Ovary (tissue), 3 donors: ENCODE measurements around the gene OOEP.

ENCODE experiments used
- CTCF ChIP-seq, 3 donors: fragments of 450-650 bp in 2 of 3; fragments of 200-600 bp in 1 of 3; IDR thresholded peaks; one replicate each; pipeline versions ENCODE4 v1.5.1 to v1.8.0; 2016 to 2022; ENCODE audit warnings: antibody characterized with exemption in 3 of 3, mild to moderate bottlenecking in 1 of 3
- EP300 ChIP-seq: sonication (generic); formaldehyde crosslinking; IDR thresholded peaks from one replicate; pipeline ENCODE4 v1.6.1; 2017; ENCODE audit warnings: antibody characterized with exemption
- donor health status: DM: no; HTN: no; CAD: no.

GRCh38 chr6:73400656-73401055, 31.0 kb upstream of the OOEP start:
- TF ChIP-seq CTCF (IDR thresholded peaks at IDR 0.05): no peak
- no peak for TF ChIP-seq EP300
